Stimulated activated memory B cell treated with anti-CD40 and anti-IgM and Interleukin-4, amounts not matched to agents 10 μg/mL and 1 μg/mL and 100 μg/mL, for 72 hours (primary cell): ENCODE data around the gene VPS13D.

Source experiments
- ATAC-seq: fragments of 150-1000 bp; cut with Tn5 transposase; 2 replicates; pipeline ENCODE4 v1.10.0; 2021
- H3K27ac Mint-ChIP-seq: one replicate; pipeline ENCODE4 v1.8.0; 2022; ENCODE audit warnings: mild to moderate bottlenecking, mixed read lengths
- H3K27me3 Mint-ChIP-seq: one replicate; pipeline ENCODE4 v1.8.0; 2022; ENCODE audit warnings: mixed read lengths
- H3K36me3 Mint-ChIP-seq: one replicate; pipeline ENCODE4 v1.8.0; 2022; ENCODE audit warnings: mixed read lengths
- H3K4me1 Mint-ChIP-seq: one replicate; pipeline ENCODE4 v1.8.0; 2022; ENCODE audit warnings: mixed read lengths
- H3K4me3 Mint-ChIP-seq: one replicate; pipeline ENCODE4 v1.8.0; 2022; ENCODE audit warnings: mild to moderate bottlenecking, moderate library complexity, mixed read lengths
- H3K9me3 Mint-ChIP-seq: one replicate; pipeline ENCODE4 v1.8.0; 2022; ENCODE audit warnings: mixed read lengths

Gene VPS13D

GRCh38 chr1:12279728-12280464 lies 50.1 kb downstream of the VPS13D start:
- no peak for ATAC-seq
- H3K4me1 Mint-ChIP-seq: no peaks in the 10 kb centered on the region
- peaks cover 42% of the 10 kb centered on the region for H3K36me3 Mint-ChIP-seq
- no peaks in the 10 kb centered on the region for H3K9me3 Mint-ChIP-seq
- H3K4me3 Mint-ChIP-seq: no peak overlapping the region
- H3K27ac Mint-ChIP-seq: no peak overlapping the region
- H3K27me3 Mint-ChIP-seq: no peaks in the 10 kb centered on the region

GRCh38 chr1:12282142-12282541 lies 52.3 kb downstream of the VPS13D start:
- no peak for ATAC-seq
- peaks cover 34% of the 10 kb centered on the region for H3K36me3 Mint-ChIP-seq
- H3K9me3 Mint-ChIP-seq: no peaks in the 10 kb centered on the region

GRCh38 chr1:12284486-12284885 lies 54.7 kb downstream of the VPS13D start:
- no peak for ATAC-seq

More at GRCh38 chr1:12282142-12282541, 52.3 kb downstream of the VPS13D start:
- peaks cover 12% of the 10 kb centered on the region for H3K4me1 Mint-ChIP-seq
- H3K27ac Mint-ChIP-seq: no peak overlapping the region
- no peaks in the 10 kb centered on the region for H3K27me3 Mint-ChIP-seq
- H3K4me3 Mint-ChIP-seq: no peak overlapping the region

DNA sequence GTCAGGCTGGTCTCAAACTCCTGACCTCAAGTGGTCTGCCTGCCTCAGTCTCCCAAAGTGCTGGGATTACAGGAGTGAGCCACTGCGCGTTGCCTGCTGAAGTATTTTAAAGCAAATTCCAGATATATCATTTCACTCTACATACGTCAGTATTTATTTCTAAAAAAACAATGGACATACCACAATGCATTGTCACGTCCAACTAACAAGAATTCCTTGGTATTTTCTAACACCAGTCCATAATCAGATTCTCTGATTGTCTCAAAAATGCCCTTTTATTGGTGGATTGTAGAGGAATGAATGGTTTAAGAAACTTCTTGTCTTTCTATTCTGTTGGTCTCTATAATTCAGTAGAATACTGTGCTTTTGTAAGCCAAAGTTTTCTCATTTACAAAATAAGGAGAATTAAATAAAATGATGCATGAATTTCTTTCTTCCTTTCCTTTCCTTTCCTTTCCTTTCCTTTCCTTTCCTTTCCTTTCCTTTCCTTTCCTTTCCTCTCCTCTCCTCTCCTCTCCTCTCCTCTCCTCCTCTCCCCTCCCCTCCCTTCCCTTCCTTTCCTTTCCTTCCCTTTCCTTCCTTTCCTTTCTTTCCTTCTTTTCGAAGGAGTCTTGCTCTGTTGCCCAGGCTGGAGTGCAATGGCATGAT lies 55.8 kb downstream of the VPS13D start:
- no peaks in the 10 kb centered on the region for H3K27me3 Mint-ChIP-seq
- H3K9me3 Mint-ChIP-seq: no peaks in the 10 kb centered on the region
- peaks cover 36% of the 10 kb centered on the region for H3K36me3 Mint-ChIP-seq
- ATAC-seq: no peak
- H3K4me3 Mint-ChIP-seq: no peak overlapping the region
- H3K27ac Mint-ChIP-seq: no peak overlapping the region
- peaks cover 16% of the 10 kb centered on the region for H3K4me1 Mint-ChIP-seq

More at GRCh38 chr1:12284486-12284885, 54.7 kb downstream of the VPS13D start:
- Mint-ChIP-seq H3K9me3 (no peaks in the 10 kb centered on the region), H3K27me3 (no peaks in the 10 kb centered on the region), H3K36me3 (peaks cover 33% of the 10 kb centered on the region), H3K4me3 (no peak overlapping the region), H3K27ac (no peak overlapping the region), H3K4me1 (peaks cover 16% of the 10 kb centered on the region)

DNA sequence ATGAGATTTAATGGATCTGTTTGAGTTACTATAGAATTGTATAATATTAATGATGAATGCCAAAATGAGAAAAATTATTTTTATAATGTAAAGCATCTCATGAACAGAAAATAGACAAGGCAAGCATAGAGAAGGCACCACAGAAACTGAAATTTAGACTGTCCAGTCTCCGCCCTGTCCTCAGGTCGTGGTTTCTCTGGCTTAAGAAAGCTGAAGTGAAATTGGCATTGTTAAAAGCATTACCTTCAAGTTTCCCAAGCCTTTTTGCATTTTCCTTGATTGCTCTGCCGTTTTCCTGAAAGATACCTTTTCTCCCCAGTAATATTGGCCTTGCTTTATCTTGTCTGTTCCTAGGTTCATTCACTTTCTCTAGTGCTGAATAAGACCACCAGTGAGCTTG lies 58.0 kb downstream of the VPS13D start:
- no peak for ATAC-seq
- Mint-ChIP-seq H3K4me1 (peaks cover 16% of the 10 kb centered on the region), H3K27ac (no peak overlapping the region), H3K27me3 (no peaks in the 10 kb centered on the region), H3K9me3 (no peaks in the 10 kb centered on the region), H3K36me3 (peaks cover 25% of the 10 kb centered on the region), H3K4me3 (no peak overlapping the region)

DNA sequence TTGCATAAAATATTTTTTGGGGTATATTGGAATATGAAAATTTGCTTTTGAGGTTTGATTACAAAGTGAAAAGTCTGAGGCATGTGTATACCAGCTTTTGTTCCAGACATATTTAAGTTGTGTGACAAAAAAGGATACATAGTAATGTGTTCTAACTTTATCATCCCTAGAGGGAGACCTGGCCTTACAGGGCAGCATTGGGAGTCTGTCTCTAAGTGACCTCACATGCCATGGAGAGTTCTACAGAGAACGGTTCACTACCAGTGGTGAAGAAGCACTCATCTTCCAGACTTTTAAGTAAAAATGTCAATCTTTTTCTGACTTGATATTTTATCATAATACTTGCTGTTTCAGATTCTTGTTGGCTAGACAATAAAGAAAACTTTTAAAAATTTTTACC lies 61.0 kb downstream of the VPS13D start:
- no peak overlapping the region for H3K27ac Mint-ChIP-seq
- peaks cover 34% of the 10 kb centered on the region for H3K36me3 Mint-ChIP-seq
- H3K4me1 Mint-ChIP-seq: peaks cover 15% of the 10 kb centered on the region
- no peak for ATAC-seq
- no peak overlapping the region for H3K4me3 Mint-ChIP-seq
- H3K27me3 Mint-ChIP-seq: no peaks in the 10 kb centered on the region
- no peaks in the 10 kb centered on the region for H3K9me3 Mint-ChIP-seq

GRCh38 chr1:12293416-12293815 lies 63.6 kb downstream of the VPS13D start:
- Mint-ChIP-seq H3K27me3 (no peaks in the 10 kb centered on the region), H3K4me1 (no peaks in the 10 kb centered on the region), H3K27ac (no peak overlapping the region), H3K36me3 (peaks cover 36% of the 10 kb centered on the region), H3K4me3 (no peak overlapping the region), H3K9me3 (no peaks in the 10 kb centered on the region)
- no peak for ATAC-seq

GRCh38 chr1:12294076-12294475 lies 64.2 kb downstream of the VPS13D start:
- H3K4me3 Mint-ChIP-seq: no peak overlapping the region
- peaks cover 42% of the 10 kb centered on the region for H3K36me3 Mint-ChIP-seq
- no peak overlapping the region for H3K27ac Mint-ChIP-seq
- no peaks in the 10 kb centered on the region for H3K9me3 Mint-ChIP-seq
- ATAC-seq: no peak
- H3K4me1 Mint-ChIP-seq: no peaks in the 10 kb centered on the region
- no peaks in the 10 kb centered on the region for H3K27me3 Mint-ChIP-seq

DNA sequence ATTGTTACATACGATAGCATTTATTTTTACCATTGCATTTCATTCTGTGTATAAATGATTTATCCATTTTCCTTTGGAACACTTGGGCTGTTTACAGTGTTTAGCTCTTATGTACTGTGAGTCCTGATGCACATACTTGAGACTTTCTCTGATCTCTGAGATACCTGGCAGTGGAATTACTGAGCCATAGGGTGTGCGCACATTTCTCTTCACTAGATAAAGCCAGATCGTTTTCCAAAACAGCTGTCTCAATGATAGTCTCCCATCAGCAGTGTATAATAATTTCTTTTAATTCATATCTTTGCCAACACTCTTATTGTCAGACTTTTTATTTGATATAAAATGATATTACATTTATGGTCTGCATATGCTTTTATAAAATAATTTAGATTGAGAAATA lies 66.2 kb downstream of the VPS13D start:
- Mint-ChIP-seq H3K27ac (no peak overlapping the region), H3K36me3 (peaks cover 46% of the 10 kb centered on the region), H3K27me3 (no peaks in the 10 kb centered on the region), H3K4me3 (no peak overlapping the region), H3K9me3 (no peaks in the 10 kb centered on the region), H3K4me1 (no peaks in the 10 kb centered on the region)
- ATAC-seq: no peak

GRCh38 chr1:12296623-12297022 lies 66.8 kb downstream of the VPS13D start:
- Mint-ChIP-seq H3K27me3 (no peaks in the 10 kb centered on the region), H3K9me3 (no peaks in the 10 kb centered on the region), H3K36me3 (peaks cover 46% of the 10 kb centered on the region), H3K4me3 (no peak overlapping the region), H3K4me1 (no peaks in the 10 kb centered on the region), H3K27ac (no peak overlapping the region)
- no peak for ATAC-seq

DNA sequence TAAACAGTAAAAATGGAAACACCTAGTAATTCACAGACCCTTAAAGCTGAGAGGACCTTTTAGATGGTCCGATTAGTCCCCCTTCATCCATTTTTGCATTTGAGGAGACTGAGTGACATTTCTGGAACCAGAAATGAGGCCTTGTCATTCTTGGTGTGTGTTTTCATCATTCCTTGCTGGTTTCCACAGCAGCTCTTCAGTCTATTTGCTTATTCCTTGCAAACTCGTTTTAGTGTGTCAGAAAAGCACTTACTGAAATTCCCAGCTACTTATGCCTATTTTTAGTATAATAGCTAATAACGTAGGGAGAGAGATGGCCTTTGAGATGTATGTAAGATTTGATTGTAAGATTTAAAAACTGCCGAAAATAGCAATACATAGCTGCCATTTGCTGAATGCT lies 70.9 kb downstream of the VPS13D start:
- H3K9me3 Mint-ChIP-seq: no peaks in the 10 kb centered on the region
- no peaks in the 10 kb centered on the region for H3K4me1 Mint-ChIP-seq
- peaks cover 65% of the 10 kb centered on the region for H3K36me3 Mint-ChIP-seq
- ATAC-seq: no peak
- no peaks in the 10 kb centered on the region for H3K27me3 Mint-ChIP-seq
- H3K4me3 Mint-ChIP-seq: no peak overlapping the region
- no peak overlapping the region for H3K27ac Mint-ChIP-seq

DNA sequence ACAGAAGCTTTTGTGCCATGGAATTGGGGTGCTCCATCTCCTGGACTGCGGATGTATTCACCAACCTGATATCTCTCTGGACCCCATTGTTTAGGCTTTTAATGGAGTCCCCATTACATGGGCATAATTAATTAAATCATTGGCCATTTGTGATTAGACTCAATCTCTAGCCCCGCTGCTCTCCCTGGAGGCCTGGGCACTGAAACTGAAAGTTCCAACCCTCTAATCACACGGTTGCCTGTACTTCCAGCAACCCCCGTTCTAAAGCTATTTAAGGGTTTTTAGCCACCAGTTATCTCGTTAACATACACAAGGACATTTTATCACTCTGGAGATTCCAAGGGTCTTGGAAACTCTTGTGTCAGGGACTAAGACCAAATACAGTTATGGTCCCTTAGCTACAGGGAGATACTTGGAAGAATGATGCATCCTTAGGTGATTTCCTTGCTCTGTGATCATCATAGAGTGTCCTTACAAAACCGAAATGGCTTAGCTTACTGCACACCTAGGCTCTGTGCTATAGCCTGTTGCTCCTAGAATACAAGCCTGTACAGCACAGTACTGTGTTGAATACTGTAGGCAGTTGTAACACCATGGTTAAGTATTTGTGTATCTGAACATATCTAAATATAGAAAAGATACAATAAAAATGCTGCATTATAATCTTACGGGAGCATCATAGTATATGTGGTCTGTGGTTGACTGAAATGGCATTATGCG lies 71.8 kb downstream of the VPS13D start:
- no peak overlapping the region for H3K27ac Mint-ChIP-seq
- peaks cover 65% of the 10 kb centered on the region for H3K36me3 Mint-ChIP-seq
- no peak overlapping the region for H3K4me3 Mint-ChIP-seq
- no peaks in the 10 kb centered on the region for H3K4me1 Mint-ChIP-seq
- no peaks in the 10 kb centered on the region for H3K9me3 Mint-ChIP-seq
- H3K27me3 Mint-ChIP-seq: no peaks in the 10 kb centered on the region
- no peak for ATAC-seq

DNA sequence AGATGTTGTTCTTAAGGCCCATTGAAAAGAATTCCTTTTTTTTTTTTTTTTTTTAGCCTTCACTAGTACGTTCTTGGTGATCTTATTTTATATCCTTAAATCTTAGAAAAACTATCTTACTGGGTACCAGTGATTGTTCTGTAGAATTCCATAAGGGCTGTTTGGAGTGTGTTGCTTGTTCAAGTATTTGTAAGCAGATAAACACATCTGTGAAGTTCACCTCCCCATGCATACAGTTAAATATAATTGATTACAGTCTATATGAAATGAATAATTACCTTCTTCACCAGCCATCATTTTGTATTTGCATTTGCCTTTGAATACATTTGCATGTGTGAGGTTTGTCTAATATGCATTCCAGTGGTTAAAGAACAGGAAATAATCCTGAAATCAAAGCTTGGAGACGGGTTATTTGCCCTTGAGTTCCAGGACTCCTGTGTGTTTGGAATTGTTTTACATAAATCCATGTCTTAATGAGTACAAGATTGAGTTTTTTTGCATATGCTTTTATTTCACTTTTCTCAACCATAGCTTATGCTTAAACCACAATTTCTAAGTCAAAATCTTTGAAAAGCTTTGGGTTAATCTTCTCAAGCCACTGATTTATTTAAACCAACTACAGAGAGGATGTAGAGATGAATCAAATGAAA lies 73.1 kb downstream of the VPS13D start:
- no peak overlapping the region for H3K4me3 Mint-ChIP-seq
- no peaks in the 10 kb centered on the region for H3K9me3 Mint-ChIP-seq
- no peak overlapping the region for H3K27ac Mint-ChIP-seq
- H3K4me1 Mint-ChIP-seq: no peaks in the 10 kb centered on the region
- no peak for ATAC-seq
- peaks cover 68% of the 10 kb centered on the region for H3K36me3 Mint-ChIP-seq
- no peaks in the 10 kb centered on the region for H3K27me3 Mint-ChIP-seq

DNA sequence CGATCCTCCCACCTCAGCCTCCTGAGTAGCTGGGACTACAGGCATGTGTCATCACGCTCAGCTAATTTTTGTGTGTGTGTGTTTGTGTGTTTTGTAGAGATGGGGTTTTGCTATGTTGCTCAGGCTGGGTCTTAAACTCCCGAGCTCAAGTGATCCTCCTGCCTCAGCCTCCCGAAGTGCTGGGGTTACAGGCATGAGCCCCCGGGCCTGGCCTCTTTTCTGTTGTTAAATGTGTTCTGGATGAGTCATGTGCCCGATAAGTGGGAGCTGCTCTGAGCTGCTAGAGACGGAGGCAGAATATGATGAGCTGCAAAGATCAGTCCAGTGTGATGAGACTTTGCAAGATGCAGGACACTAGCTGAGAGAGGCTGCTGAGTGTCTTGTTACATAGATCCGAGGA lies 75.5 kb downstream of the VPS13D start:
- Mint-ChIP-seq H3K9me3 (no peaks in the 10 kb centered on the region), H3K27me3 (no peaks in the 10 kb centered on the region), H3K27ac (no peak overlapping the region), H3K4me3 (no peak overlapping the region), H3K4me1 (no peaks in the 10 kb centered on the region), H3K36me3 (peaks cover 62% of the 10 kb centered on the region)
- no peak for ATAC-seq
